ENCODE data around the gene IFIT1. TPM values are rescaled to one million over a fixed set of nuclear protein-coding genes. Genes with fewer than 3 reads are reported as not detected.
"Not testable (repeated sequence)": the region's sequence is repeated elsewhere in the genome, so short reads cannot be mapped to it uniquely, and the experiment has no call there.

The IFIT1 gene
- total RNA-seq, 1 donor from 2014 or later = 16.8 TPM

GRCh38 chr10:89399956-89400355 lies 7.5 kb downstream of the IFIT1 start:
- no peak for DNase-seq

GRCh38 chr10:89403043-89403442 lies 10.6 kb downstream of the IFIT1 start:
- no peak for DNase-seq

GRCh38 chr10:89404104-89405047 lies 12.0 kb downstream of the IFIT1 start:
- no peak for DNase-seq

GRCh38 chr10:89406178-89406577 lies 13.8 kb downstream of the IFIT1 start:
- DNase-seq = not testable (repeated sequence)

GRCh38 chr10:89407792-89408191 lies 15.4 kb downstream of the IFIT1 start:
- DNase-seq = not testable (repeated sequence)

- not testable (repeated sequence) for DNase-seq
Observed at GRCh38 chr10:89409282-89409681, 16.9 kb downstream of the IFIT1 start.

- DNase-seq = not testable (repeated sequence)
Observed at GRCh38 chr10:89410551-89410950, 18.1 kb downstream of the IFIT1 start.

- DNase-seq = not testable (repeated sequence)
Observed at GRCh38 chr10:89411135-89411534, 18.7 kb downstream of the IFIT1 start.

GRCh38 chr10:89412276-89412675 lies 19.9 kb downstream of the IFIT1 start:
- DNase-seq = not testable (repeated sequence)

- no peak for DNase-seq
Observed at GRCh38 chr10:89413398-89413912, 21.0 kb downstream of the IFIT1 start.

- peak; percentile 73 for DNase-seq
Observed at GRCh38 chr10:89414146-89414878, 21.9 kb downstream of the IFIT1 start, which contains the start of gene IFIT5. IFIT5 (plus strand) TSS chr10:89414568; CDS start chr10:89414799, 231 bp downstream.

- DNase-seq = peak; percentile 46
Observed at GRCh38 chr10:89414879-89415821, 22.7 kb downstream of the IFIT1 start.

- no peak for DNase-seq
Observed at GRCh38 chr10:89416465-89416864, 24.0 kb downstream of the IFIT1 start.

- DNase-seq = no peak
Observed at GRCh38 chr10:89419548-89419947, 27.1 kb downstream of the IFIT1 start.

- DNase-seq = no peak
Observed at GRCh38 chr10:89421018-89421476, 28.6 kb downstream of the IFIT1 start.

- DNase-seq = no peak
Observed at GRCh38 chr10:89425000-89425399, 32.6 kb downstream of the IFIT1 start.

GRCh38 chr10:89426230-89426868 lies 33.9 kb downstream of the IFIT1 start:
- DNase-seq = peak; percentile 50

- no peak for DNase-seq
Observed at GRCh38 chr10:89427629-89428028, 35.2 kb downstream of the IFIT1 start.

- no peak for DNase-seq
Observed at GRCh38 chr10:89428877-89429276, 36.5 kb downstream of the IFIT1 start.

- no peak for DNase-seq
Observed at GRCh38 chr10:89431977-89432376, 39.6 kb downstream of the IFIT1 start.

- DNase-seq = no peak
Observed at GRCh38 chr10:89438525-89438924, 46.1 kb downstream of the IFIT1 start.
